ENCODE measurements around the gene NT5DC3. TPM values are rescaled to one million over a fixed set of nuclear protein-coding genes. Genes with fewer than 3 reads are reported as not detected.
"Not testable (repeated sequence)": the region's sequence is repeated elsewhere in the genome, so short reads cannot be mapped to it uniquely, and the experiment has no call there.

NT5DC3 gene
- total and polyA plus RNA-seq, 5 experiments from 2014 or later = 0.33 to 6.0 (median 0.89) TPM

DNA sequence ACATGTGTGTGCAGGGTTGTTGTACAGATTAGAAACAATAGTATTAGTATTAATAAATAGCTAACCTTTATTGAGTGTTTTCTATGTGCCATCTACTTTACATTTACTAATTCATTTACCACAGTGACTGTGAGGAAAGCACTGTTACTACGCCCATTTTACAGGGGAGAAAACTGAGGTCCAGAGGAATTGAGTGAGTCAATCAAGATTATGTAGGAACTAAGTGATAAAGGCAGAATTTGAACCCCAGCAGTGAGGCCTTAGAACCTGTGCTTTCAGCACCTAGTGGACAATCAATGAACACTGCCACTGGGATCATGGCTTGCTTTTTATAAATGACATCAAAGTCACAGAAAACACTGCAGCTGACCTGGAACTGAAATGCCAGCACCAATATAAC lies 28.2 kb downstream of the NT5DC3 start:
- Mint-ChIP-seq H3K27me3 (no peaks in the 10 kb centered on the region), H3K27ac (no peak overlapping the region), H3K4me1 (peaks cover 0 to 3% (median 0%) of the 10 kb centered on the region in 4 donors), H3K9me3 (no peaks in the 10 kb centered on the region), H3K36me3 (peaks cover 5 to 38% (median 19%) of the 10 kb centered on the region in 3 donors), H3K4me3 (no peak overlapping the region)
- ATAC-seq = no peak
- POLR2A ChIA-PET = no interaction called here
- DNase-seq = no peak

DNA sequence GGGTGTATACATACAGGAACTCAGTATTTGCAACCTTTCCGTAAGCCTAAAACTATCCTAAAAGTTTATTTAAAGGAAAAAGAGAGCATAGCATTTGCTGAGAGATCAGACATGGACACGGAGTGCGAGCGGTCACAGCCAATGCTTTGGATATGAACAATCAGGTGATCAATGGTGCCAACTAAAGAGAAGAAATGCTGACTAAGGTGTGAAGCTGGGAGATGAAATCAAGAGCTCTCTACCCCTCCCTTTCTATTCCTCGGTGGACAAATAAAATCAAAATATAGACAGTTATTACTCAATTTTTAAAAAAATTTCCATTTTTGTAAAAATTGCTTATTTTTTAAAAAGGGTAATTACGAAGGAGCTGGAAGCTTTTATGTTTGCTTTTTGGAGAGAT lies 29.2 kb downstream of the NT5DC3 start:
- no peaks in the 10 kb centered on the region for H3K9me3 Mint-ChIP-seq
- peaks cover 0 to 5% (median 2%) of the 10 kb centered on the region in 4 donors for H3K4me1 Mint-ChIP-seq
- peaks cover 5 to 44% (median 19%) of the 10 kb centered on the region in 3 donors for H3K36me3 Mint-ChIP-seq
- H3K27ac Mint-ChIP-seq = no peak overlapping the region
- no peak overlapping the region for H3K4me3 Mint-ChIP-seq
- DNase-seq (no peak), ATAC-seq (no peak)
- no peaks in the 10 kb centered on the region for H3K27me3 Mint-ChIP-seq
- POLR2A ChIA-PET = no interaction called here

DNA sequence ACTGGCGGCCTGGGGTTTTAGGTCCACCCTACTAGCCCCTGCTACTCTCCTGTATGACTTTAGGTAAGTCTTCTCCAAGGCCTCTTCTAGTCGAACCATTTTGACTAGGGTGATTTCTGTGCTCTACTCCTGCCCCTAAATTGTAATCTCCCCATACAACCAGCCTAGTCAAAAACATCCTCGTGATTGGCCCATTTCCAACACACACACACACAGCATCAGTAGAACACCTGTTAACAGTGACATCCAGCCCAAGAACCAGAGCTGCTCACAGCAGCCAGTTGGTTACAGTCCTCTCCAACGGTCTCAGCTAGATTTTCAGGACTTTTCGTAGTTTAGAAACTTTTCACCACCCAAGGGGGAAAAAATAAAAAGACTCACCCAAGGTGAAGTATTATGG lies 30.9 kb downstream of the NT5DC3 start:
- POLR2A ChIA-PET = no interaction called here
- peaks cover 12 to 52% (median 24%) of the 10 kb centered on the region in 3 donors for H3K36me3 Mint-ChIP-seq
- no peak for ATAC-seq

DNA sequence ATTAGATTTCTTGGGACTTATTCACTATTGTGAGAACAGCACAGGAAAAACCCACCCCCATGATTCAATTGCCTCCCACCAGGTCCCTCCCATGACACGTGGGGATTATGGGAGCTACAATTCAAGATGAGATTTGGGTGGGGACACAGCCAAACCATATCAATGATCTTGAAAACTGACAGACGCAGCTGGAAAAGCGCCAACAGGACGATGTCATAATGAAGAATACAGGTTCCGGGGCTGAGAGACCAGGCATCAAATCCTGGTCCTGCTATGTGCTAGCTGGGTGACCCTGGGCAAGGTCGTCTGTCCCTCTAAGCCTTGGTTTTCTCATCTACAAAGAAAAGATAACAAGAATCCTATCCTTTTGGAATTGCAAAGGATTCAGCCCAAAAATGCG lies 31.4 kb downstream of the NT5DC3 start:
- peaks cover 12 to 53% (median 22%) of the 10 kb centered on the region in 3 donors for H3K36me3 Mint-ChIP-seq
- ATAC-seq, H3K27ac Mint-ChIP-seq, POLR2A ChIA-PET, H3K27me3 Mint-ChIP-seq, H3K9me3 Mint-ChIP-seq, DNase-seq, H3K4me1 Mint-ChIP-seq, H3K4me3 Mint-ChIP-seq: not testable (repeated sequence)

More for the DNA sequence above, 30.9 kb downstream of the NT5DC3 start:
- no peak for DNase-seq
- H3K4me1 Mint-ChIP-seq = peaks cover 0 to 5% (median 2%) of the 10 kb centered on the region in 4 donors
- no peaks in the 10 kb centered on the region for H3K9me3 Mint-ChIP-seq
- H3K27ac Mint-ChIP-seq = no peak overlapping the region
- peaks cover 0 to 1% (median 0%) of the 10 kb centered on the region in 5 donors for H3K27me3 Mint-ChIP-seq
- no peak overlapping the region for H3K4me3 Mint-ChIP-seq

DNA sequence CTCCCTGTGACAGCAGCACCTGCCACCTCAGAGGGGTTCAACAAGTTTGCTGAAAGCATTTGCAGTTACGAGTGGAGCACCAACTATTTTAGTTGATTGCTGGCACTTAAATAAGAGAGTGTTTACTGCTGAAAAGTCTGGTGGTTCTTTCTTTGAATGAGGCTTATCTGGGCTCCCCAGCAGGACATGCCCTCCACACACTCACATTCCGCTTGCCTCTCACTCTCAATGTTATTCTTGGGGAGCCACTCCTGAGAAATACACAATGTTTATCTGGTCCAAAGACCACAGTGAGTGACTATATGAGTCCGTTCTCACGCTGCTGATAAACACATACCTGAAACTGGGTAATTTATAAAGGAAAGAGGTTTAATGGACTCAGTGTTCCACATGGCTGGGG lies 31.9 kb downstream of the NT5DC3 start:
- ATAC-seq (no peak), DNase-seq (no peak)
- Mint-ChIP-seq H3K27me3 (peaks cover 0 to 1% (median 0%) of the 10 kb centered on the region in 5 donors), H3K27ac (peak overlapping the region in 1 of 10 donors; percentile 15), H3K36me3 (peaks cover 12 to 50% (median 18%) of the 10 kb centered on the region in 3 donors), H3K4me3 (no peak overlapping the region), H3K9me3 (no peaks in the 10 kb centered on the region), H3K4me1 (peaks cover 0 to 5% (median 2%) of the 10 kb centered on the region in 4 donors)
- POLR2A ChIA-PET = no interaction called here

DNA sequence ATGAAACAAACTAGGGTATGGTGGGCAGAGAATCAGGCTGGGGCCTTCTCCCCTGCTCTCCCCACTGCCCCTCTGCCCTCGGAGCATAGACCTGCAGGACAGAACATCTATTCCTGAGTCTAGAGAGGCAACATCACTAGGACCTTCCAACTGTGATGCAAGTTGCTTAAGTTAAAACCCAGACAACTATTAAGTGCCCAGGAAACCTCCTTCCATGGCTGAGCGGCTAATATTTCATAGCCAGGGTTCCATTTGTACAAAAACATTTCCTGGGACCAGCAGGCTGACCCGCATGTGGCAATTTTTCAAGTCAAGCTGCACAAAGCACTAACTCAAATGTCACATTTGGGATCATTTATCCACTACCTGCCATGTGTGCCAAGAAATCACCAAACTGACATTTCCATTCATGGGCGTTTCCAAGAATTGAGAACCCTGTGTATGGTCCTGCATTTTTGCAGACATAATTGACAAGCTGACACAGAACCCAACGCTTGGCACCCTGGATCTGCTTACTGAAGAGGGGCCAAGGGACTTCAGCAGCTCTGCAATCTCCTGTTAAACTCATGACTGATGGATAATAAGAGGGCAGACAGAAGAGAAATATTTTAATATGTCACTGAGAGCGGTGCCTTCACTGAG lies 32.7 kb downstream of the NT5DC3 start:
- Mint-ChIP-seq H3K4me1 (peaks cover 0 to 5% (median 2%) of the 10 kb centered on the region in 4 donors), H3K27ac (no peak overlapping the region), H3K9me3 (no peaks in the 10 kb centered on the region), H3K27me3 (peaks cover 0 to 1% (median 0%) of the 10 kb centered on the region in 5 donors), H3K4me3 (no peak overlapping the region), H3K36me3 (peaks cover 10 to 47% (median 18%) of the 10 kb centered on the region in 3 donors)
- DNase-seq (no peak), ATAC-seq (no peak)
- POLR2A ChIA-PET = no interaction called here

DNA sequence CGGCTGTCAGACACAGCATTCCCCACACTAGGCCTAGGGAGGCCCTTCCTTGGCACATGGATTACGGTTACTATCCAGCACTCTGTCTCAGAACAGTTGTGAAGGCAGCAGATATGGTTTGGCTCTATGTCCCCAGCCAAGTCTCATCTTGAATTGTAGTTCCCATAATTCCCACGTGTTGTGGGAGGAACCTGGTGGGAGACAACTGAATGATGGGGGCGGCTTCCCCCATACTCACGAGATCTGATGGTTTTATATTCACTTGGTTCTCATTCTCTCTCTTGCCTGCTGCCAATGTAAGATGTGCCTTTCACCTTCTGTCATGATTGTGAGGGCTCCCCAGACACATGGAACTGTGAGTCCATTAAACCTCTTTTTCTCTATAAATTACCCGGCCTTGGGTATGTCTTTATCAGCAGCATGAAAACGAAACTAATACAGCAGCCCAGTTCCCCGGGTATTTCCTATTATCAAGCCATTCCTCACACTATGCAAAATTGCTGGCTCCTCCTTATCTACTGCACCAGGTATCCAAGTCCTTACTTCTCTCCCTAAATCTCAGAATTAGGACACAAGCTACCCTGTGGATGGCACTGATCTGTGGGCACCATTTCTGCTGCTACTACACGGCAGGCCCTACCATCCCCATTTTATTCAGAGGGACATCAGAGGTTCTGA lies 33.3 kb downstream of the NT5DC3 start:
- POLR2A ChIA-PET = no interaction called here
- no peak overlapping the region for H3K4me3 Mint-ChIP-seq
- peaks cover 0 to 6% (median 2%) of the 10 kb centered on the region in 4 donors for H3K4me1 Mint-ChIP-seq
- H3K27me3 Mint-ChIP-seq = peaks cover 0 to 1% (median 0%) of the 10 kb centered on the region in 5 donors
- peaks cover 8 to 44% (median 17%) of the 10 kb centered on the region in 3 donors for H3K36me3 Mint-ChIP-seq
- no peak overlapping the region for H3K27ac Mint-ChIP-seq
- ATAC-seq = no peak
- H3K9me3 Mint-ChIP-seq = no peaks in the 10 kb centered on the region
- no peak for DNase-seq

DNA sequence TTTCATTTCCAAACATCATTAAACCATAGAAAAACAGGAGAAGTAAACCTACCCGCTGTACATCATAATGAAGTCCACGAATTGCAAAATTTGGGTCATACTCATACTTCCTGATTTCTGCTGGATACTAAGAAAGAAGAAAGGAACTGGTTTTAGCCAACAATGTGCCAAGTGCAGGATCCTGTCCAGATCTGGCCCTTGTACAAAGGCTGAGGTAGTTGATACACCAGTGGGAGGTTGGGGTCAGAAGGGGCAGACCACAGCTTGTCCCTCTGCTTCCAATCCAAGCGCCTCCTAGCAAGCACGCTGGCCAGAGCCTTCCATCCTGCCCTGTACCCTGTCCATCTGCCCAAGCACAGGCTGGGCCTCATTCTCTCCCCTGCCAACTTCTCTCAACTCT lies 34.2 kb downstream of the NT5DC3 start:
- no peak overlapping the region for H3K4me3 Mint-ChIP-seq
- H3K4me1 Mint-ChIP-seq = peaks cover 0 to 8% (median 2%) of the 10 kb centered on the region in 4 donors
- H3K27me3 Mint-ChIP-seq = peaks cover 0 to 1% (median 0%) of the 10 kb centered on the region in 5 donors
- DNase-seq (no peak), ATAC-seq (no peak)
- H3K9me3 Mint-ChIP-seq = no peaks in the 10 kb centered on the region
- H3K27ac Mint-ChIP-seq = no peak overlapping the region
- H3K36me3 Mint-ChIP-seq = peaks cover 12 to 50% (median 17%) of the 10 kb centered on the region in 3 donors
- POLR2A ChIA-PET = no interaction called here

DNA sequence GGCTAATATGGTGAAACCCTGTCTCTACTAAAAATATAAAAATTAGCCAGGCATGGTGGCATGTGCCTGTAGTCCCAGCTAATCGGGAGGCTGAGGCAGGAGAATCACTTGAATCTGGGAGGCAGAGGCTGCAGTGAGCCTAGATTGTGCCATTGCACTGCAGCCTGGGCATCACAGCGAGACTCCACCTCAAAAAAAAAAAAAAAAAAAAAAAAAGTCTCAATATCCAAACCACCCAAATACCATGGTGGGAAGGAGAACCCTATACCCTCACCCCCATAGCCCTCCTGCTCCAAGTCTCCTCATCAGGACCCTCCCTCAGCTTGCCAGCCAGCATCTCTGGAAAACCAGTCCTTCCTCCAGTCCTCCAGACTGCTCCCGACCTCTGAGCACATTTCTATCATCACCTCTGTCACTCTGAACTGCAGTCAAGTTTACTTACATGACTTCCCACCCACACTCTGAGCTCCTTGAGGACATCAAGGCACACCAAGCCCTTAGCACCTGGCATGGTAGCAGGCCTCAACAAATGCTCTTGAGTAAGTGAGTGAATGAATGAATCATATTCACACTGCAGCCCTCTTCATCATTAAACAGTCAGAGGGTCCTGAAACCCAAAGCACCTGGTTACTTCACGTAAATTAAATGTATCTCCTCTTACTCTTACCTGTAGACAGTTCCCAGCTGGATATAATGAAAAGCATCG lies 35.2 kb downstream of the NT5DC3 start:
- ATAC-seq (no peak), DNase-seq (no peak)
- H3K4me1 Mint-ChIP-seq = peaks cover 0 to 8% (median 2%) of the 10 kb centered on the region in 4 donors
- H3K27me3 Mint-ChIP-seq = peaks cover 0 to 1% (median 0%) of the 10 kb centered on the region in 5 donors
- no peak overlapping the region for H3K4me3 Mint-ChIP-seq
- H3K36me3 Mint-ChIP-seq = peaks cover 12 to 45% (median 13%) of the 10 kb centered on the region in 3 donors
- POLR2A ChIA-PET = interaction anchor here (0.7 kb wide), 1 partner anchor 9 kb away, joined by 7 read pairs; no protein-coding TSS in a partner anchor
- H3K9me3 Mint-ChIP-seq = no peaks in the 10 kb centered on the region
- peak overlapping the region in 1 of 10 donors; percentile 24 for H3K27ac Mint-ChIP-seq

DNA sequence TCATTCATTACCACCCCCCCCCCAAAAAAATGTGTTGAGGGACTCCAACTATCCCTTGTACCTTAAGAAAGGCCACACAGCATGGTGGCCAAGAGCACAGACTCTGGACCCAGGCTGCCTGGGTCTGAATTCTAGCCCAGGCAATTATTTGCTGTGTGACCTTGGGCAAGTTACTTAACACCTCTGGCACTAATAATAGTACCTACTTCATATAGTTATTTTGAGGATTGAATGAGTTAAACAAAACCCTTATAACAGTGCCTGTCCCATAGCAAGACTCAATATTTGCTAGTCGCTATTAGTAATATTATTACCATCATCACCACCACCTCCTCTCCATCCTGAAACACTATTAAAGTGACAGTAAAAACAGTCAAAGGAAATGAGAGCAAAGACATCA lies 37.2 kb downstream of the NT5DC3 start:
- POLR2A ChIA-PET = no interaction called here
- ATAC-seq (no peak), DNase-seq (no peak)
- peaks cover 0 to 1% (median 0%) of the 10 kb centered on the region in 5 donors for H3K27me3 Mint-ChIP-seq
- peaks cover 0 to 11% (median 4%) of the 10 kb centered on the region in 4 donors for H3K4me1 Mint-ChIP-seq
- H3K36me3 Mint-ChIP-seq = peaks cover 12 to 42% (median 20%) of the 10 kb centered on the region in 3 donors
- H3K9me3 Mint-ChIP-seq = peaks cover 0 to 3% (median 0%) of the 10 kb centered on the region in 9 donors
- no peak overlapping the region for H3K27ac Mint-ChIP-seq
- H3K4me3 Mint-ChIP-seq = no peak overlapping the region

DNA sequence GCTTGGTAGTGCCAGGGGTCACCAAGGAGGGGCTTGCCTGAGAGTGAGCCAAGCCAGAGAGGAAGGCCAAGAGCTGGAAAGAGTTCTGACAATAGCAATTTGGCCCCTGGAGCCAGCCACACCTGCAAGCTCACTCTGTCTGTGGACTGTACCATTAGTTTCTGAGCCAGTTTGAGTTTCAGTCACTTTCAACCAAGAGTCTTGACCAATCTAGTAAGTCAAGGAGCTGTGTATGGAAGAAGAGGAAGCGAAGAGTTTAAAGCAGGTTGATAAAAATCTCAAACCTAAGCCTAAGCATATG lies 38.5 kb downstream of the NT5DC3 start:
- Mint-ChIP-seq H3K27me3 (peaks cover 0 to 1% (median 0%) of the 10 kb centered on the region in 5 donors), H3K36me3 (peaks cover 12 to 52% (median 21%) of the 10 kb centered on the region in 3 donors), H3K4me1 (peaks cover 0 to 11% (median 4%) of the 10 kb centered on the region in 4 donors), H3K4me3 (no peak overlapping the region), H3K9me3 (peaks cover 0 to 3% (median 0%) of the 10 kb centered on the region in 9 donors), H3K27ac (peak overlapping the region in 1 of 10 donors; percentile 12)
- no peak for DNase-seq
- no peak for ATAC-seq
- POLR2A ChIA-PET = no interaction called here

DNA sequence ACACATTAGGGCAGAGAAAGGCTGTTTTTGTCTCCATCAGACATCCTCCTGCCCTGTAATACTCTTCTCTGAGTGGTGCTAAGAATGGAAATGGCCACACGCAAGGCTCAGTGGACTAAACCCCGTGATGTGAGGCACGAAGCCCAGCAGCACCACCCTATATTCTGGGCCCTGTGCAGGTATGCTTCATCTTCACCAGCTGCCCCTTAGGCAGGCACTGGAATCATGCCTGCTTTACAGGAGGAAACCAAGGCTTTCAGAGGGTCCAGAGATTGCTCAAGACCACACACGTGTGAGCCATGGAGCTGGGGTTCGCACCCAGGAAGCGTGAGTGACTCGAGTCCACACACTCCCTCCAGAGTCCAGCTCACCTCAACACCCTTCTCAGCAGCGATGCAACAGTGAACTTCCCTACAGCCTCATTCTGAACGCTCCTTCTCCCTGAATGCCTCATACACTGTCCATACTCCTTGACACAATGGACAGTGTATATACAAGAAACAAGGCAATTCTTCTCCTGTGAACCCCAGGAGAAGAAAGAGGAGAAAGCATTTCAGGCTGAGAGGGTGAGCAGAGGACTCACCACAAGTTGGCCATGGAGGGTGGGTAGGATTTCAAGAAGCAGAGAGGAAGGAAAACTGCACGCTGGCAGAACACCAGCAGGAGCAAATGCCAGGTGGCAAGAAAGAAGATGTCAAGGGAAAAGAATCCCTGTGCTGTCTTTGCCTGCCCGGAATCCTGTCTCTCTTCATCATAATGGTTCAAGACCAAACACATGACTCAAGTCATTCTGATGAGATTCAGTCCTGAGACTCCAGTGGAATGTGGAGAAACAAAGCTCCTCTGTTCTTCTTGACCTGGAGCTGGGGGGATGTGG lies 39.1 kb downstream of the NT5DC3 start:
- Mint-ChIP-seq H3K9me3 (peaks cover 0 to 3% (median 0%) of the 10 kb centered on the region in 9 donors), H3K36me3 (peaks cover 12 to 50% (median 24%) of the 10 kb centered on the region in 3 donors), H3K27ac (no peak overlapping the region), H3K4me1 (peaks cover 0 to 8% (median 3%) of the 10 kb centered on the region in 4 donors), H3K27me3 (peaks cover 0 to 1% (median 0%) of the 10 kb centered on the region in 5 donors), H3K4me3 (no peak overlapping the region)
- ATAC-seq = no peak
- POLR2A ChIA-PET = no interaction called here
- no peak for DNase-seq
